Upper lobe of left lung (tissue), 4 donors: ENCODE results near the gene NR3C2.

Source experiments
- CTCF ChIP-seq, 6 experiments: fragments of 450-650 bp in 4 of 6; fragments of 200-600 bp in 2 of 6; sonication (generic) in 2 of 6; IDR thresholded peaks; one replicate each; pipeline ENCODE4 v1.5.1; 2016 to 2019; ENCODE audit warnings: antibody characterized with exemption in 6 of 6
- EP300 ChIP-seq, 4 donors: sonication (generic); formaldehyde crosslinking; IDR thresholded peaks; one replicate each; pipeline ENCODE4 v1.5.1; 2017; ENCODE audit warnings: antibody characterized with exemption in 4 of 4, control low read depth in 2 of 4
- POLR2A ChIP-seq, 4 donors: fragments of 450-650 bp; IDR thresholded peaks; one replicate each; pipeline ENCODE4 v1.5.1; 2016 to 2017; ENCODE audit warnings: antibody characterized with exemption in 4 of 4, mild to moderate bottlenecking in 2 of 4

DNA sequence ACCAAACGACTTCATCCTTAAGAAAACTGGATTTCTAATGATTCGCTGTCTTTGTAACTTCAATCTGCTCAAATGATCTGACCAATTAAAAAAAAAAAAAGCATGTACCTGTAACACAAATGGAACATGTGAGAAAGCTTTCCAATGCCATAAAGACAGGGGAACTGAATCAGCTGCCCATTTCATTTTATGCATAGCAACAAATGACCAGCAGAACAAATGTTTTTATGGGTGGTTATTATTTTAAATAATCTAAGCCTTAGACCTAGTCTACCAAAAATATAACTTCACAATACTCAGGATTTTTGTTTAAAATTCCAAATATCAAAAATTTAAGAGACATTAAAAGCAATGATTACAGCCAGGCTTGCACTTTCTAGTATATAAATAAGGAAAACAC, 145.7 kb downstream of the NR3C2 start:
- TF ChIP-seq CTCF (IDR thresholded peaks at IDR 0.05) (no peak), POLR2A (IDR thresholded peaks at IDR 0.05) (no peak), EP300 (IDR thresholded peaks at IDR 0.05) (no peak)
